ENCODE measurements around the gene FMO5. TPM values are rescaled to one million over a fixed set of nuclear protein-coding genes. Genes with fewer than 3 reads are reported as not detected.

FMO5 gene
- total and polyA plus RNA-seq, 2 of the 13 experiments (the other 11 are each of a cell fraction or from before 2014, with no cell fraction given), result 48.2 to 149 TPM

DNA sequence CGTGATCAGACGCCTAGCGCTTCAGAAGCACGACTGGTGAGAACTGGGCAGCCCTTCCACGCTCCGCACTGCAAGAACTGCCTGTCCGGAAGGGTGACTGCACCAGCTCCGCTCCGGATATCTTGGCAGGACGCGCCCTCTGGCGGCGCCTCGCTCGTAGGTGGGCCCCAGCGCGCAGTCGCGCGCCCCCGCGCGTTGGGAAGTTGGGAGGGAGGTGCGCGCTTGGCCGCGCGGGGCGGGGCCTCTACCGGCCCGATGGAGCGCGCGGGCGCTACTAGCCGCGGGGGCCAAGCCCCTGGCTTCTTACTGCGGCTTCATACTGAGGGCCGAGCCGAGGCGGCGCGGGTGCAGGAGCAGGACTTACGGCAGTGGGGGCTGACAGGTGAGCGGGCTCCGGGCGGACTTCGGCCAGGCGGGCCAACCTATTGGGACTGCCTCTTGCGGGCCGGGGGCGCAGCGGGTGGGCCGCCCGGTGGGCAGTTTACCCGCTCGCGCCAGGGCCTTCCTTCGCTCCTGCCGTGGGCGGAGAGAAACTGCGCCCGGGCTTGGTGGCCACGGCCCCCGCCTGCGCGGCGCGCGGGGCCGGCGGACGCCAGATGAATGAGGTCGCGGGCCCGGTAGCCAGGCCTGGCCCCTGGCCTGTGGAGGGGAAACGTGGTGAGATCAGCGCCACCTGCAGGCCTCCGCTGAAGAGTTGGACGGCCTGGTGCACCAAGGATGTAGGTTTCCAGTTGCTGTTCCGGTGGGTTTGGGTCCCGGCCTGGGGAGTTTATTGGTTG, 17.5 kb upstream of the FMO5 start, which contains the start of gene CHD1L (continued):
- TF ChIP-seq, protein P1, sequence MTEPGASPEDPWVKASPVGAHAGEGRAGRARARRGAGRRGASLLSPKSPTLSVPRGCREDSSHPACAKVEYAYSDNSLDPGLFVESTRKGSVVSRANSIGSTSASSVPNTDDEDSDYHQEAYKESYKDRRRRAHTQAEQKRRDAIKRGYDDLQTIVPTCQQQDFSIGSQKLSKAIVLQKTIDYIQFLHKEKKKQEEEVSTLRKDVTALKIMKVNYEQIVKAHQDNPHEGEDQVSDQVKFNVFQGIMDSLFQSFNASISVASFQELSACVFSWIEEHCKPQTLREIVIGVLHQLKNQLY (CRISPR knock-in tag; IDR thresholded peaks at IDR 0.05), result peak; percentile 54; the same call in 1 of the 2 replicates
- 0 out of 2 replicates have a peak, but pooled peaks have one; percentile 44 for TF ChIP-seq ZBTB42 (CRISPR knock-in tag; IDR thresholded peaks at IDR 0.05)
- TF ChIP-seq, protein P2, sequence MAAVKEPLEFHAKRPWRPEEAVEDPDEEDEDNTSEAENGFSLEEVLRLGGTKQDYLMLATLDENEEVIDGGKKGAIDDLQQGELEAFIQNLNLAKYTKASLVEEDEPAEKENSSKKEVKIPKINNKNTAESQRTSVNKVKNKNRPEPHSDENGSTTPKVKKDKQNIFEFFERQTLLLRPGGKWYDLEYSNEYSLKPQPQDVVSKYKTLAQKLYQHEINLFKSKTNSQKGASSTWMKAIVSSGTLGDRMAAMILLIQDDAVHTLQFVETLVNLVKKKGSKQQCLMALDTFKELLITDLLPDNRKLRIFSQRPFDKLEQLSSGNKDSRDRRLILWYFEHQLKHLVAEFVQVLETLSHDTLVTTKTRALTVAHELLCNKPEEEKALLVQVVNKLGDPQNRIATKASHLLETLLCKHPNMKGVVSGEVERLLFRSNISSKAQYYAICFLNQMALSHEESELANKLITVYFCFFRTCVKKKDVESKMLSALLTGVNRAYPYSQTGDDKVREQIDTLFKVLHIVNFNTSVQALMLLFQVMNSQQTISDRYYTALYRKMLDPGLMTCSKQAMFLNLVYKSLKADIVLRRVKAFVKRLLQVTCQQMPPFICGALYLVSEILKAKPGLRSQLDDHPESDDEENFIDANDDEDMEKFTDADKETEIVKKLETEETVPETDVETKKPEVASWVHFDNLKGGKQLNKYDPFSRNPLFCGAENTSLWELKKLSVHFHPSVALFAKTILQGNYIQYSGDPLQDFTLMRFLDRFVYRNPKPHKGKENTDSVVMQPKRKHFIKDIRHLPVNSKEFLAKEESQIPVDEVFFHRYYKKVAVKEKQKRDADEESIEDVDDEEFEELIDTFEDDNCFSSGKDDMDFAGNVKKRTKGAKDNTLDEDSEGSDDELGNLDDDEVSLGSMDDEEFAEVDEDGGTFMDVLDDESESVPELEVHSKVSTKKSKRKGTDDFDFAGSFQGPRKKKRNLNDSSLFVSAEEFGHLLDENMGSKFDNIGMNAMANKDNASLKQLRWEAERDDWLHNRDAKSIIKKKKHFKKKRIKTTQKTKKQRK (IDR thresholded peaks at IDR 0.05; ENCODE audit: low read length), result no peak
- 0 out of 2 replicates have a peak, but pooled peaks have one; percentile 12 for TF ChIP-seq XBP1 (CRISPR knock-in tag; IDR thresholded peaks at IDR 0.05)
- TF ChIP-seq, protein P3, sequence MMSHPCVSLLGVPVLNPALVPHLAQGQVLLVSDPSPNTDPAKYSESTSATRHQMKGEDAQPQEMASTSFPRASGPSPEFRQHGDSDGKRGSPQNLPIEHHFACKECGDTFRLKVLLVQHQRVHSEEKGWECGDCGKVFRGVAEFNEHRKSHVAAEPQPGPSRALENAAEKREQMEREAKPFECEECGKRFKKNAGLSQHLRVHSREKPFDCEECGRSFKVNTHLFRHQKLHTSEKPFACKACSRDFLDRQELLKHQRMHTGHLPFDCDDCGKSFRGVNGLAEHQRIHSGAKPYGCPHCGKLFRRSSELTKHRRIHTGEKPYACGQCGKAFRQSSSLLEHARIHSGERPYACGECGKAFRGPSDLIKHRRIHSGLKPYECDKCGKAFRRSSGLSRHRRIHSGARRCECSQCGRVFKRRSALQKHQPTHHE (CRISPR knock-in tag; IDR thresholded peaks at IDR 0.05; ENCODE audit: borderline replicate concordance), result peak; percentile 28; the same call in 1 of the 2 replicates
- peak; percentile 88 for TF ChIP-seq ZNF224 (CRISPR knock-in tag; IDR thresholded peaks at IDR 0.05)
- peak; percentile 86 for TF ChIP-seq SRY (CRISPR knock-in tag; IDR thresholded peaks at IDR 0.05)
- TF ChIP-seq, protein P4, sequence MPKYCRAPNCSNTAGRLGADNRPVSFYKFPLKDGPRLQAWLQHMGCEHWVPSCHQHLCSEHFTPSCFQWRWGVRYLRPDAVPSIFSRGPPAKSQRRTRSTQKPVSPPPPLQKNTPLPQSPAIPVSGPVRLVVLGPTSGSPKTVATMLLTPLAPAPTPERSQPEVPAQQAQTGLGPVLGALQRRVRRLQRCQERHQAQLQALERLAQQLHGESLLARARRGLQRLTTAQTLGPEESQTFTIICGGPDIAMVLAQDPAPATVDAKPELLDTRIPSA (CRISPR knock-in tag; IDR thresholded peaks at IDR 0.05; ENCODE audit: borderline replicate concordance), result no peak
- TF ChIP-seq POLR2A (IDR thresholded peaks at IDR 0.05; ENCODE audit: insufficient read depth in 1 of 2, low read depth in 2 of 2, low read length in 2 of 2), result peak; percentile 65 to 76; a peak in 3 of 4 replicates
- peak; percentile 79 for TF ChIP-seq GATAD2A (CRISPR knock-in tag; IDR thresholded peaks at IDR 0.05)
- TF ChIP-seq PHF8 (CRISPR knock-in tag; IDR thresholded peaks at IDR 0.05), result peak; percentile 81
- peak; percentile 92 for TF ChIP-seq CCDC6 (CRISPR knock-in tag; IDR thresholded peaks at IDR 0.05)
- TF ChIP-seq CHCHD3 (CRISPR knock-in tag; IDR thresholded peaks at IDR 0.05), result peak; percentile 65; the same call in 1 of the 2 replicates
- TF ChIP-seq, protein P5, sequence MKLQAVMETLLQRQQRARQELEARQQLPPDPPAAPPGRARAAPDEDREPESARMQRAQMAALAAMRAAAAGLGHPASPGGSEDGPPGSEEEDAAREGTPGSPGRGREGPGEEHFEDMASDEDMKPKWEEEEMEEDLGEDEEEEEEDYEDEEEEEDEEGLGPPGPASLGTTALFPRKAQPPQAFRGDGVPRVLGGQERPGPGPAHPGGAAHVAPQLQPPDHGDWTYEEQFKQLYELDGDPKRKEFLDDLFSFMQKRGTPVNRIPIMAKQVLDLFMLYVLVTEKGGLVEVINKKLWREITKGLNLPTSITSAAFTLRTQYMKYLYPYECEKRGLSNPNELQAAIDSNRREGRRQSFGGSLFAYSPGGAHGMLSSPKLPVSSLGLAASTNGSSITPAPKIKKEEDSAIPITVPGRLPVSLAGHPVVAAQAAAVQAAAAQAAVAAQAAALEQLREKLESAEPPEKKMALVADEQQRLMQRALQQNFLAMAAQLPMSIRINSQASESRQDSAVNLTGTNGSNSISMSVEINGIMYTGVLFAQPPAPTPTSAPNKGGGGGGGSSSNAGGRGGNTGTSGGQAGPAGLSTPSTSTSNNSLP (IDR thresholded peaks at IDR 0.05; ENCODE audit: low read depth, low read length), result peak; percentile 54
- TF ChIP-seq REL (CRISPR knock-in tag; conservative IDR thresholded peaks at IDR 0.05), result 0 out of 2 replicates have a peak, but pooled peaks have one; percentile 60
- TF ChIP-seq MXD4 (CRISPR knock-in tag; IDR thresholded peaks at IDR 0.05), result peak; percentile 68
- peak; percentile 76; the same call in 1 of the 2 replicates for TF ChIP-seq CBX5 (CRISPR knock-in tag; IDR thresholded peaks at IDR 0.05; ENCODE audit: borderline replicate concordance)
- peak; percentile 56; the same call in 1 of the 2 replicates for TF ChIP-seq ZNF788 (CRISPR knock-in tag; IDR thresholded peaks at IDR 0.05; ENCODE audit: borderline replicate concordance)
- peak; percentile 65; the same call in 1 of the 2 replicates for TF ChIP-seq FOXK1 (CRISPR knock-in tag; IDR thresholded peaks at IDR 0.05; ENCODE audit: borderline replicate concordance, low read depth)
- no peak for TF ChIP-seq KDM1A (CRISPR knock-in tag; IDR thresholded peaks at IDR 0.05)
- peak; percentile 49 for TF ChIP-seq NCOA2 (CRISPR knock-in tag; IDR thresholded peaks at IDR 0.05)
- TF ChIP-seq KLF6 (CRISPR knock-in tag; IDR thresholded peaks at IDR 0.05), result peak; percentile 72; the same call in 1 of the 2 replicates

All from HepG2 (cell line).